Glomerular endothelial cell (primary cell): ENCODE results near the gene TAPT1. TPM values are rescaled to one million over a fixed set of nuclear protein-coding genes. Genes with fewer than 3 reads are reported as not detected.
A peak's percentile ranks its signal among the peaks of the same experiment; 100 is the strongest.
"Not testable (repeated sequence)": the region's sequence is repeated elsewhere in the genome, so short reads cannot be mapped to it uniquely, and the experiment has no call there.

ENCODE experiments used
- DNase-seq: peaks from one replicate; pipeline ENCODE4 v3.0.0-alpha.2; 2011; ENCODE audit warnings: low read depth, low spot score; ENCODE audit errors: extremely low read depth
- total RNA-seq: library from RNA; depleted of rRNA; stranded (reverse); fragments of >200 nt; gene quantifications from 2 replicates; pipeline ENCODE4 v1.2.3, GENCODE V29; 2015

TAPT1 gene, protein sequence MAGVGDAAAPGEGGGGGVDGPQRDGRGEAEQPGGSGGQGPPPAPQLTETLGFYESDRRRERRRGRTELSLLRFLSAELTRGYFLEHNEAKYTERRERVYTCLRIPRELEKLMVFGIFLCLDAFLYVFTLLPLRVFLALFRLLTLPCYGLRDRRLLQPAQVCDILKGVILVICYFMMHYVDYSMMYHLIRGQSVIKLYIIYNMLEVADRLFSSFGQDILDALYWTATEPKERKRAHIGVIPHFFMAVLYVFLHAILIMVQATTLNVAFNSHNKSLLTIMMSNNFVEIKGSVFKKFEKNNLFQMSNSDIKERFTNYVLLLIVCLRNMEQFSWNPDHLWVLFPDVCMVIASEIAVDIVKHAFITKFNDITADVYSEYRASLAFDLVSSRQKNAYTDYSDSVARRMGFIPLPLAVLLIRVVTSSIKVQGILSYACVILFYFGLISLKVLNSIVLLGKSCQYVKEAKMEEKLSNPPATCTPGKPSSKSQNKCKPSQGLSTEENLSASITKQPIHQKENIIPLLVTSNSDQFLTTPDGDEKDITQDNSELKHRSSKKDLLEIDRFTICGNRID
- total RNA-seq, result 4.8 and 14.4 TPM in 2 replicates

DNA sequence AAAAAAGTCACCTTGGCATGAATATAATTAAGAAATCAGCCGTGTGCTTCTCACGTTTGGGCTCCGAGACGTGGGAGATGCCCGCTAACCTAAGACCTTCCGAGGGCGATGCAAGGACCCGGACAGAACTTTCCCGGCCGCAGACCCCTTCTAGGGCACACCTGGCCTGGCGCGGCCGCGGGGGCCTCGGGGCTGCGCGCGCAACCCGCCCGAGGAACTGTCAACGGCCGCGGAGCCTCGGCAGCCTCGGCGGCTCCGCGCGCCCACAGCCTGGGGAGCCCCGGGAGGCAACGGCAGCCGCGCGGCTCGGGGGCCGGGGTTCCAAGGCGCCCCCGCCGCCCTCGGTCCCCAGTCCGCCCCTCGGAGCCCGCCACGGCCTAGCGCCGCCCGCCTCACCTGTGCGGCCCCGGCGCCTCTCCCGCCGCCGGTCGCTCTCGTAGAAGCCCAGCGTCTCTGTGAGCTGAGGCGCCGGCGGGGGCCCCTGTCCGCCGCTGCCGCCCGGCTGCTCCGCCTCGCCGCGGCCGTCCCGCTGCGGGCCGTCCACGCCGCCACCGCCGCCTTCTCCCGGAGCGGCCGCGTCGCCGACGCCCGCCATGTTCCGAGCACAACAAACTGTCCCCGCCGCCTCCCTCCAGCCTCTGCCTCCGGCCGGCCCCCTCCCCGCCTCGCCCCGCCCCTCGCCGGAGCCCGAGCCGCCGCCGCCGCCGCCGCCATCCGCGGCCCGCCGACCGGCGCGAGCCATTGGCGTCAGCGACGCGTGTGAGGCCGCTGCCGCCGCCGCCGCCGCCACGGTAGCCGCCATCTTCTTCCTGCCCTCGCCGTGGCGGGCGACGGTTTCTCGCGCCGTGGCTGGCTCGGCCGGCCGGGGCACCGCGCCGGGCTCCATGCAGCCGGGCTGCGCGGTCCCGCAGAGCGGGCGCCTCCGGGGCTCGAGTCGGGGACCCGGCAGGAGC, at the start of gene TAPT1:
TAPT1 (minus strand) TSS at position 609 of the 953 bp plus-strand sequence; CDS start at position 595, 14 bp downstream.
- no peak for DNase-seq

DNA sequence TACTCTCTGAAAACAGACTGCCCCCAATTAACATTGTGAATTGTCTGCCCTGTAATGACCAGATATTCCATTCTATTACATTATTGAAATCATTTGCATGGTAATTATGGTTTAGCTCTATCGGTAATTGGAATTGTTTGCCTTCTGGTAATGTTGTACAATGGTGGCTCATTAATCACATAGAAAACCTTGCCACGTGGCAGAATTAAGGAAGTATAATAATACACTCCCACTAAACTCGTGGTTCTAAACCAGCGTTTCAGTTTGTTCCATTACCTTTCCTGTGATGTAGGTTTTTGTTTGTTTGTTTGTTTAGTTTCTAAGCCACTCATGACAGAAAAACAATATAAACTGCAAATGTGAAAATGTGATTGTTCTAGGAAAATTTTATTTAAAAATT, 45.1 kb upstream of the TAPT1 start:
- DNase-seq, result no peak

DNA sequence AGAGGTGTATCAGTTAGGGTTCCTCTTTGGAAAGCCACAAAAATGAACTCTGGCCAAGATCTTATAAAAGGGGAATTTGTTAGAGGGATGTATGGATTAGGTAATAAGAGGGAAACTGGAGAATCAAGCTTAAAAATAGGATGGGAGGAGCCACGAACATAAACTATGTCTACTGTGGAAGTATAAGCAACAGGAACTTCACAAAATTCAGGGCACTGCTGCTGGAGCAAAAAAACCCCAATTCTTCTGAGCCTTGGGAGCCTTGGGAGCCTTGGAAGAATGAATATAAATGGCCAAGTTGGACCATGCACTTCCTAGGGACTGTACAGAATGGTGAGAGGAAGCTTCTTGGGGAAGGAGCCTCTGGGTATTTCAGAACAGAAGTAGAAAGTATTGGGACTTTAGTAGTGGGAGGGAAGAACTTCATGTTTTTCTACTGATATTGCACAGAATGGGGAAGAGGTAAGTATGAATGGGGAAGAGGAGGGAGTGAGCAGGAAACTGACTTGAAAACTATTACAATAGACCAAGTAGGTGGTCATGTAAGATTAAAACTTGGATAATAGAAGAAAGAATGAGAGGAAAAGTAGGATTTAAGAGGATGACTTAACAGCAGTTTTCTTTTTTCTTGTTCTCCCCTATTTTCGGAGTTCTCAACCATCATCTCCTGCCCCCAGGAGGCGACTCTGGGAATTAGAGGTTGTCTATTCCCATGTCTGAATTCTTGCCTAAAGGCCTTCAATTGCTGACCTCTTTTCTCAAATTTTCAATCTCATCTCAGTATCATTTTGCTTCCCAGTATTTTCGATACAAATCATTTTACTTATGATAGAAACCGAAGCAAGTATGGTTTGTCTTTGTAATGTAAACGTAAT, 44.4 kb upstream of the TAPT1 start:
- DNase-seq, result no peak

DNA sequence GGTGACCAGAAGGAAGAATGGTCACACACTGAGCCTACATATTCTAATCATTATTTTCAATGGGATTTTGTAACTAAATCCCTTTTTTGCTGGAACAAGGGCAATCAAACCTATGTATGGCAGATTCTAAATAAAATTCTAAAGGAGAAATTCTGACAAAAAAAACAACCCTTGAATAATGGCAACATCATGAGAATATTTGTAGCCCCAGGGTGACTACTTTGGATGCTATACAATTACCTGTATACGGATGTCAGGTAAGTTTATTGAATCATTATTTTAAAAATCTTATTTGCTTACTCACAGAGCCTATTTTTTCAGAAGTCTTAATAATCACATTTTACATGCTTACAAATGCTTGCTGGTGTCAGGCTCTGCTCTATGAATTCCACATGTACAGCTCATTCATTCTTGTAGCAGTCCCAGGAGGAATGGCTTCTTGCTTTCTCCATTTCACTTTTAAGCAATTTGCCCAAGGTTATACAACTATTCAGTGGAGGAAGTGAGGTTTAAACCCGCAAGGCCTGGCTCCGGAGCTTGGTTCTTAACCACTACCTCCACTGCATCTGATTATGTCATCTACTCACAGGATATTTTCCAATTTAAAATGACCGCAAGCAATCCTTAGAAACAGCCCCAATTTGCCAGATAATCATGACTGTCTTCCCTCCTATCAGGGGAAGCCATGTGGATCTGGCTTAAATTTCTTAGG, 43.6 kb upstream of the TAPT1 start:
- not testable (repeated sequence) for DNase-seq

DNA sequence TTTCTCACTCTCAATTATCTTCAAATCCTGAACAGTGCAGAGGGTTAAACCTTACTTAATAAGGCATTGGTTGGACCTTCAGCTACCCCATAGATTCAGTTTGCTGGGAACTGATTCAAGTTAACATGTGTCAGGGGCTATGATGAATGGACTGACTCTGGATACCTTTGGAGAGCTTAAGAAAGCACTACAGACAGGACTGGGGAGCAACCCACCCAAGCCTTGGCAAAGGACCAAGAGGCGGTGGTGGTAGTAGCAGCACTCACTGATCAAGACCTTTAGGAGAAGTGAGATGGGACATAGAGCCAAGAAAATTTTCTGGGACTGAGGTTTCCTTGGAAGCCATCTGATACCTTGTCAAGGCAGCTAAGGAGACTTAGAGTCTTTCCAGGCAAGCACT, 43.0 kb upstream of the TAPT1 start:
- DNase-seq, result no peak

DNA sequence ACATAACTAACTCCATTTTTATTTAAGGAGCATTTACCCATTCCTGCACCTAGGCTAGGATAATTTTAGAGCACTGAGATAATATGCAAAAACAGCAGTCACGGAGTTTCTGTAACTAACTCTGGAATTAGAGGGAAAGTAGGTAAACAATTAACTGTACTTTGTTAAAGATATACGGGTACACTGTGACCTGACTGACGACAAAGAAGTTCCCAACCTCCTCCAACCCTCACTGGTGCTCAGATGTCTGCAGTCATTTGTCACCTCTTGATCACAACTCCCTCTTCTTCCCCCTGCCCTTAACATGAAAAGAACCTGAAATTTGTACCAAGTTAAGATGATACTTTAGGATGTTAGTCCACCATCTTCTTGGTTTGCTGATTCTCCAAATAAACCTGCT, 42.0 kb upstream of the TAPT1 start:
- no peak for DNase-seq

DNA sequence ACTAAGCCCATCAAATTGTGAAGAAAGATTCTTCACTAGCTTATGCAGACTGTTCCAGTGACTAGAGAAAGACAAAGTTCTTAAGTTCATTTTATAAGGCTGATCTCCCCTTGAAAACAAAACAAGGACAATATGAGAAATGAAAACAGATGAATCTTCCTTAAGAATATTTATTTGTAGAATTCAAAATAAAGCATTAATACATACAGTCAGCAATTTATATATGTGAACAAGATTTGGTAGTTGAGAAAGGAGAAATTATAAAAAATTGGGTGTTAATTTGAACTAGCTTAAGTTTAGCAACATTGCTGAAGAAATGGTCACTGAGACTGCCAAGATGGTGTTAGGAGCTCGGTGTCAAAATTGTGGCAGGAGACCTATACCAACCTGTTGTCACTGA, 41.4 kb upstream of the TAPT1 start:
- no peak for DNase-seq

DNA sequence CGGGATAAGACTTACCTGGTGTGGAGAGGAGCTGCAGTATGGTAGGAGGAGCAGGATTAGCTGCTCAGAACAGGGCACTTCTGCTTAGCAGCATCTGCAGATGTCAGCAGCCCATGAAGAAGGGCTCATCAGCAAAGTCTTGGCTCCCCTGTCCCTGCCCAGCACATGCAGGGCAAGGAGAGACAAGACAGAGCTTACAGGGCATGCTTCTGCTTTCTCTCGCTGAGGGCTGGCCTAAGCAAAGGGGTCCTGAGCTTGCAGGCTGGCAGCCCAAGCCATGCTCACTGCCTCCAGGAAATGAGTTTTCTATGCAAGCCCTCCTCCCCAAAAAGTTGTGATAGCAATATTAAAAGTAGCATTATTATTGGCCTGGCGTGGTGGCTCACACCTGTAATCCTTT, 39.5 kb upstream of the TAPT1 start:
- no peak for DNase-seq

DNA sequence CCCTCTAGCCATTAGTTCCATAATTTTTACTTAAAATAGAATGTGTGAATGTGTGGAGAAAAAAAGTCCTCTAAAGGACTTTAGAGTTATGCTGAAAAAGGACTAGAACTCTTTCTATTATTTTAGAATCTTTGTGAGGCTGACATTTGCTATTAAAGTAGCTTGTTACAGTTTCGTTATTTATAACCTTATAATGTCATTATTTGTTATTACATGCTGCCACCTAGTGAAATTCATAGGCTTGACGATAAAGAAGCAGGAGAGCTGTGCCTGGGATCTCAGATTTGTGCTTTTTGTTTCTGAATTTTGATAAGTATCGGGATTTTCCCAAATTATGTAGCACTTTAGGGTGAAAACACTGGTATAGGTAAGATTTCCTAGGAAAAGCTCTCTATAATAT, 38.5 kb upstream of the TAPT1 start:
- DNase-seq, result peak; percentile 27

DNA sequence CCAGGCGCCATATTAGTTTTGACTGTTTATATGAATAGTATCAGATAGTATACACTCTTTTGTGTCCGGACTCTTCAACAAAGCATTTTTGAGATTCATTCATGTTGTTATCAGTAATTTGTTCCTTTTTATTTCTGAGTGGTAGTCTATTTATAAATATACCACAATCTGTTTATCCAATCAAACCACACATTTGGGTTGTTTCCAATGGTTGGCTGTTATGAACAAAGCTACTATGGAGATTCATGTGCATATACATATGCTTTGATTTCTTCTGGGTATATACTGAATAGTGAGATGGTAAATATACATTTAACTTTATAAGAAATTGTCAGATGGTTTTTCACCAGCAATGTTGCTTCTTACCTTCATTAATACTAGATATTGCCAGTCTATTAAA, 36.8 kb upstream of the TAPT1 start:
- no peak for DNase-seq

DNA sequence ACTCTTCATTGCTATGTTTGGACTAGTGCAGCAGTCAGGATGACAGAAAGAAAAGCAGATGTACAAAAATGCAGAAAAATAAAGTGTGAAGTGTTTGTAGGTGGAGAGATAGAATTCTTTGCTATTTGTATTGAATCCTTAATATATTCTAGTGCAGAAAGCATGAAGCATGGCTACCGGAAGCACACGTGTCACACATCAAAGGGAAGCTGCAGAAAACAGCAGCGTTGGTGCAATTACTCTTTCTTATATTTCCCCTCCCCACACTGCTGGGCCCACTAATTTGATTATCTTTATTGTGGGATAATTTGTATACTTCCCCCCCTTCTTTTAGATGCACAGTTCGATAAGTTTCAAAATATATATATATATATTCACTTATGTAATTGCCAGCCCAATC, 35.9 kb upstream of the TAPT1 start:
- no peak for DNase-seq

DNA sequence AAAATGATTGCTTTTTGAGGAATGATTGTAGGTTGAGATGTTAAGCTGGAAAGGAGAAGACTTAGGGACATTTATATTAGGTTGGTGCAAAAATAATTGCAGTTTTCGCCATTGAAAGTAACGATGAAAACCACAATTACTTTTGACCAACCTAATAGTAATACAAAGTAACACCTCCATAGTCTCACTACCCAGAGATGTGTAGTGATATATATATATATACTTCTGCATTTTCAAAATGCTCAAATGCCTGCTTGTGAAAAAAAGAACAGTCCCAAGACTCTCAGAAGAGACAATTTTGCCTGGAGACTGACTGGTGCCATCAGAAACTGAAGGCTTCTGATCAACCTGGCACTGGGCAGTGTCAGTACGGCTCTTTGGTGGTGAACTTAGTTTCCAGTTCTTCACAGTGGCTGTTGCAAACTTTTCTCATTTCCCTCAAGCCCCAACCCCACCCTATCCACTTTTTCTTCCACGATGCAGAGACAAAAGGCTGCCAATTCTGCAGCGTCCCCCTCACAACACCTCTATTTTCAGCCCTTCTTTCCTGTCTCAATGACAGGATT, 35.1 kb upstream of the TAPT1 start:
- no peak for DNase-seq

DNA sequence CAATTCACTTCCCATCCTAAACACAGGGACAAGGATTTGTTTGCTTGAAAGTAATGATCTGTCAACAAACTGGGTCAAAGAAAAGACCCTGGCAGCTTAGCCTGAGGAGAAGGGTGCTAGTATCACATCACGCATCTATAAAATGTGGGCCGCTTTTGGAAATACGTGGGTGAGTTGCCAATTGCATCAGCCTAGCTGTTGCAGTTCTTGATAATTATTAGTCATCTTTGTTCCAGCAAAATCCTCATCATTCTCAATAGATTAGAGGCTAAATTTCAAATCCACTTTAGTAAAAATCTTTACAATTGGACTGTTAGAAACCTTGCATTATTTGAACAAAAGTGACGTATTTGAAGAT, 33.6 kb upstream of the TAPT1 start:
- no peak for DNase-seq

DNA sequence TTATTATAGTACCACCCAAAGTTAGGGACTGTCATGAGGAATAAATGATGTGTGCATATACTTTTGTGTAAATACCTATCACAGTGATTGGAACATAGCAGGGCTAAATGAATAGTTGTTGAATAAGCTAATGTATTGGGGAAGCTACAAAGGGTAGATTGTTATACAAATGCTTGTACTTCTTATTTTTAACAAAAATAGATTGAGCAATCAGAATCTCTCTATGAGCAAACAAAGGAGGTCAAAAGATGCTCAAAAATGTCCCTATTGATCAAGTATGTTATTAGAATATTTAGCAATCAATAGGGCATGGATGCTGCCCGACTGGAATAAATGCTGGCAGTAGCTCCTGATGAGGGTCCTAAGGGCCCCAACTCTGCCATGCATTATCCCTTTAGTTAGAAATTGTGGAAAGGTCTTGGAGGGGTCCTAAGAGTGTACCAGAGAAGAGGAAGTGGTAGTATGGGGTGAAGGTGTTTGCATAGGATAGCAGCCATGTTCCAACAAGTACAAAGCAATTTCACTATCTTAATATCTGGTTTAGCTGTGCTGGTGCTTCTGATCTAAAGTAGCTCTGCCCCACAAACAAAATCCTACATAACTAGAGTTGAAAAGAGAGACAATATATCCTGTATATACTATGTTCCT, 33.1 kb upstream of the TAPT1 start:
- no peak for DNase-seq

DNA sequence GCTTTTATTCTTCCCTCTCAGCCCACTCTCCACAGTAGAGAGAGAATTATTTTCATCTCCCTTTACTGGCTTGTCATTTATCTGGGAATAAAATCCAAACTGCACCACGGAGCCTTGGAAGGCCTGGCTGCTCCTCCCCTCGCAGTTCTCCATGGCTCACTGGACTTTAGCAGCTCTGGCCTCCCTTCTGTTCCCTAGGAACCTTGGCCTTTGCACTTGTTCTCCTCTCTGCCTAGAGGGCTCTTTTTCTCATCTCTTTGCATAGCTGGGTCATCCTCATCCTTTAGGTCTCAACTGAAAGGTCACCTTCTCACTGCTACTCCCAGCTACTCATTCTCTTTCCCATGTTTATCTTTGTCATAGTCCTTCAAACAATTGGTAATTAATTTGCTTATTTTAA, 31.3 kb upstream of the TAPT1 start:
- DNase-seq, result no peak

DNA sequence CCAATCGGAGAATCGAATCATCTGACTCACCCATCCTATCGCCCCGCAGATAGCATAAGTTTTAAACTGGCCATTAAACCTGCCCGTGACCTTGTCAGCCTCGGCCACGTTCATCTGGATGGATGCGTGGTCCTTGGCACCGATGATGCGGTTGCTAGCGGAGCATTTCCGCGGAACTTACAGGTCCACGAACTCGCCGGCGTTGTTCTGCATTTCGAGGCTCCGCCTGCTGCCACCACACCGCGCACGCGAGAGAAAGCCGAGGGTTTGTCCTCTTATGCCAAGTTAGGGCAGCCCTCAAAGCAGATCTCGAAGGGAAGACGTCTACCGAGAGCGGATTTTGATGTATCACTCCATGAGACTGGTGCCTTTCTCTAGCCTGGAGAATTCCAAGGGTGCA, 30.1 kb upstream of the TAPT1 start:
- DNase-seq, result no peak

DNA sequence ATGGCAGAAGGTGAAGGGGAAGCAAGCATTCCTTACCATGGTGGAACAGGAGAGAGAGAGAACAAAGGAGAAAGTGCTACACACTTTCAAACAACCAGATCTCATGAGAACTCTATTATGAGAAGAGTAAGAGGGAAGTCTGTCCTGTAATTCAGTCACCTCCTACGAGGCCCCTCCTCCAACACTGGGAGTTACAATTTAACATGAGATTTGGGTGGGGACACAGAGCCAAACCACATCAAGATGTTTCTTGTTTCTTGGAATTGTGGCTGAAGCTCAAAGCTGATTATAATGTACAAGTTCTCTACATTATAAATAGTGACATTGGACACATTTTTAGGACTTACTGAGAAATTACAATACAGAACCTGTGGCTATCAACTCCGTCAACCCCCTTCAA, 29.5 kb upstream of the TAPT1 start:
- DNase-seq, result no peak

DNA sequence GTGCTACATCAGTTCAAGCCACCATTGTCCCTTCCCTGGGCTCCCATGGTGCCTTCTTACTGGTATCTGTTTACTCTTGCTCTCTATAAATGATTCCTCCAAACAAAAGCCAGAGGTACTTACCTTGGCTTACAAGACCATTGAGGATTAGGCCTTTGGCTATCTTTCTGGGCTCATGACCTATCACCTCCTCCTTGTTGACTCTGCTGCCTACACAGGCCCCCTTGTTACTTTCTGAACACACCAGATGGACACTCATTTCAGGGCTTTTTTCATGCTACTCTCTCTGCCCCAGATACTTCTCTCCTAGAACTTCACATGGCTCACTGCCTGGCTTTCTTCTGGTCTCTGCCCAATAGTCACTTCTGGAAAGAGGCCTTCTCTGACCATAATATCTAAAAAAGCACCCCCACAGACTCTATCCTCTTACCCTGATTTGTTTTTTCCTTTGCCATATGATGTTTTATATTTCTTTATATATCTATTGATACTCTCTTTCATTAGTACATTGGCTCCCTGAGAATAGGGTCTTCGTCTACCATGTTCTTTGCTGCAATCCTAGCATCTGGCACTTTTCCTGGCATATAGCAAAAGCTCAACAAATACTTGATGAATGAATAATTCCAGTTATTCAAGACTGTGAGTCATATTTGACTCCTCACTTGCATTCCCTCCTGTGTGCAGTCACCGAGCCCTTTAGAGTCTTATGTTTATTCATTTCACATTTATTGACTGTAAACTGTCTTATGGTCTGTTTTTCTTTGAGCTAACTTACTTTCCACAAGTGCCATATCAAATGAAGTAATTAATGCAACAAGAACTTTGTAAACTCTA, 27.1 kb upstream of the TAPT1 start:
- DNase-seq, result no peak
